Stimulated activated CD4-positive, alpha-beta T cell treated with anti-CD3 and anti-CD28 coated beads, TNF-alpha, amount 100 ng/mL, for 1 hour (primary cell): ENCODE measurements around the gene LRIG1.

Source experiments
- DNase-seq, 3 donors: peaks; one replicate each; pipeline ENCODE4 v3.0.0-alpha.2; 2020; ENCODE audit warnings: low read depth in 3 of 3, low spot score in 1 of 3

Gene LRIG1

DNA sequence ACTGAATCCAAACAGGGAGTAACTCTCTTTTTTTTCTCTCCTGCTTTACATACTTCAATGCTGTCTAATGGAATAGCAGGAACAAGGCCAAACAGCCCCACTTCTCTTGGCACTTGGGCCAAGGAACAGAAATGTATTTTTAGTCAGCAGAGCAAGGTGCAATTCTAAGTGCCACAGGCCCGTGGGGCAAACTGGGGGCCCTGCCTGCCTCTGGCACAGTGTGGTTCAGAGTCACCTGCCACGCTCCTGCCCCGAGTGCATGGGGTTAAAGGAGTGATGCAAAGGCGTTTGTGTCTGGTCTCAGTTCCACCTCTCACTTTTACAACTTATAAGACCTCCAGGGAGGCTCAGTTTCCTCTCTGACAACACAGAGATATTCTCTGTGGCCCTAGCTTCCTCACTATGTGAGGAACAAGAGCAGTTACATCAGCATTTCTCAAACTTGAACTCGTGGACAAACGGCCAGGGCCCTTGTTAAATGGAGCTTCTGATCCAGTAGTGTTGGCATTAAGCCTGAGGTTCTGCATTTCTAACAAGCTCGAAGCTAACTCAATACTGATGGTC is 51.3 kb downstream of the LRIG1 start:
- DNase-seq = no peak

DNA sequence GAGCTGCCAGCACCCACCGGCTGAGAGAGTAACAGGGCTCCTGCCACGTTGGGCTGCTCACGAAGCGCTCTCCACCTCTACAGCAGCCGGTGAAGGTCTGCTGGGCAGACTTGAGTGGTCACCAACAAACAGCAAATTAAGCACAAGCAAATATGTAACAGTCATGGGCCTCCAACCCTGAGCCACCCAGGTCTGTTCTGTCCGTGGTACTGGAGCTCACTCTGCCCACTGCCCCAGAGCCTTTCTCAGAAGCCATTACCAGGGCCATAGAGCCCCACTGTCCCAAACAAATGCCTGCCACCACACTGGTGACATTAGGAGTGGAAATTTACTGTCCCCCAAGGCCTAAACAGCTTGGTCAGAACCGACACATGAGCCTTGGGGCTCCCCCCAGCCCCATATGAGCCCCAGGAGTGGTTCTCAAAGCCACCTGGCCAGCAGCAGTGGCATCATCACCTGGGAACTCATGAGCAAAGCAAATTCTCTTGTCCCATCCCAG is 56.6 kb downstream of the LRIG1 start:
- DNase-seq = no peak

DNA sequence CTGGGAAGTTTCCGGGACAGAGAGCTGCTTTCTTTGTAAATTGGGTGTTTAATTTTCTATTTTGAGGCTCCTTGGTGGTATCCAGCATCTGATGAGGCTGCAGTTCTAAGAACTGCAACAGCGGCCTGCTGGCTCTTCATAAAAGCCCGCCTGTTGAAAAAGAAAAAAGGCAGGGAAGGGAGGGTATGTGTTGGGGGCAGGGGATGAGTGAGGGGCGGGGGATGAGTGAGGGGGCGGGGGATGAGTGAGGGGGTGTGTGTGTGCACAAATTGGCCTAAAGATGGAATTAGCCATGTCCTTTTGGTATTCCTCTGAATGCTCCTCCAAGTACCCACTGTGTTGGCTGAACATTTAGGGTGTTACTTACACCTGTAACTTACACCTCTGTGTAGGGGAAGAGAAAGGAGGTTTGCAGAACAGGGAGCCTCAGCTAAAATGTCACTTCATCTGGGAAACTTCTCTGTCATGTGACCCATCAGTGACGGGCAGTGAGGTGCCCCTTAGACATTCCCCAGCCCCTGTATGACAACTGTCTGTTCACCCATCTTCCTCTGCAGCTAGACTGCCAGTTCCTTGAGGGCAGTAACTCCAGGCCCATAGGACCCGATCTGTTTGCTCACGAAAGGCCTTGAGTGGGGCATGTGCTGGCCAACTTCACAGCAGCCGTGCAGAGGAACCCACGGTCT is 57.6 kb downstream of the LRIG1 start:
- DNase-seq = no peak

DNA sequence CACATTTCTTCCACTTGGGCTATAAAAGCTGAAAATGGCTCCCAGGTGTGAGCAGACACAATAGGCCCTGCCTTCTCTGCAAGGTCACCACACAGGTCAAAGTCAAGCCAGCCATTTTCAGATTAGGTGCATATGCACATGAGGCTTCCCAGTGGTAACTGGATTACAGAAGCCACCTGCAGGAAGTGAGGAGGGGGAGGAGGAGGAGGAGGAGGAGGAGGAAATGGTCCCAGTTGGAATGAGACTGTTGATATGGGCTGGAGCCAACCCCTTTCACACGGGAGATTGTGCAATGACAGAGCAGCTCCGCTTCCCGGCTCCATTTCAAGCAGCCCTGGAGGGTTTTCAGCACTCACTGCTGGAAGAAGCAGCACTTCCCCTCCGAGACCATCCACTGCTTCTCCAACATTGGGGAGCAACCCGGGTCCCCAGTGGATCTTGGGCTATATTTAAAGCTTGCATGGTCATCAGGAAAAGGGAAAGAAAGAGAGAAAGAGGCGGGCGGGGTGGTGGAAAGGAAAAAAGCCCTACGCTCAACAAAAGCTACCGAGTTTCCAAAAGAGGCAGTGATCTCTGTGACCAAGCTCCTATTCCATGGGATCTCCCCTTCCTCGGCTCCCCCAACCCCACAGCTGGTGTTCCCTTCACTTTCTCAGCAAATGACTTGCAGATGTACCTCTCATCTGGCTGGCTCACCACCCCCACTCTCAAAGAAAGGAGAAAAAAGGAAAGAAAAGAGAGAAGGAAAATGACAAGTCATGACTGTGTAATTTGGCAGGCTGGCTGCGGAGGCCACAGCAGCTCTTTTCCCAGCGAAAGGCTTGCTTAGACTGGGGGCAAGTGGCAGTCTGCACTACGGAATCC is 58.3 kb downstream of the LRIG1 start:
- no peak for DNase-seq

DNA sequence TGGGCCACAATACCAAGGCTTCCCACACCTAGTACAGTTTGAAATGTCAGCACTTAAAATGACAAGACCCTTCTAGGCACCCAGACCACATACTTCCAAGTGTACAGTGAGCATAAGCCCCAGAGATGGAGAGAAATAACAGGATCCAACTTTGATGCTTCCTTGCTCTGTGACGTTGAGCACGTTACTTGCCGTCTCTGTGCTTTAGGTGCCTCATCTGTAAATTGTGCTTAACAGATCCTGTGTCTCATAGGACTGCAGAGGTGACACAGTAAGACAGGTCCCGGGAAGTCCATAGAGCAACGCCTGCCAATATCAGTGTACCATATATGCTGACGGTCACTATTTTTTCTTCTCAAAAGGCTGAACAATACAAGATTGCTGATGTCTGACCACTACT is 59.1 kb downstream of the LRIG1 start:
- DNase-seq = no peak

DNA sequence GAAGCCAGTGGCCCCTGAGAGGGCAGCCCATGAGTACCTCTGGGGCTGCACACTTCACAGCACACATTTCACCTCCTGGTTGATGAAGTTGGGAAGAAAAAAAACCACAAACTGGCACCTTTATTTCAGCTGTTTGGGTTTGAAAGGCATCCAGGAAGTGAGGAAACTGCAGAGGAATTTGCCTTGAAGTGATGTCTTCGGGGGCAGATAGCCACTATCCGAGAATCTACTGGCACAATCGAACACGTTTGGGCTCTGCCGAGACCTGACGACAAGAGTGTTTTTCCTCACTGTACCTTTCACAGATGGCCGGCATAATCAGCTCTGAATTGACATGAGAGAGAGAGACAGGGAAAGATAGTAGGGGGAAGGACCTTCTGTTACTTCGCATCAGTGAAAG is 59.7 kb downstream of the LRIG1 start:
- no peak for DNase-seq

DNA sequence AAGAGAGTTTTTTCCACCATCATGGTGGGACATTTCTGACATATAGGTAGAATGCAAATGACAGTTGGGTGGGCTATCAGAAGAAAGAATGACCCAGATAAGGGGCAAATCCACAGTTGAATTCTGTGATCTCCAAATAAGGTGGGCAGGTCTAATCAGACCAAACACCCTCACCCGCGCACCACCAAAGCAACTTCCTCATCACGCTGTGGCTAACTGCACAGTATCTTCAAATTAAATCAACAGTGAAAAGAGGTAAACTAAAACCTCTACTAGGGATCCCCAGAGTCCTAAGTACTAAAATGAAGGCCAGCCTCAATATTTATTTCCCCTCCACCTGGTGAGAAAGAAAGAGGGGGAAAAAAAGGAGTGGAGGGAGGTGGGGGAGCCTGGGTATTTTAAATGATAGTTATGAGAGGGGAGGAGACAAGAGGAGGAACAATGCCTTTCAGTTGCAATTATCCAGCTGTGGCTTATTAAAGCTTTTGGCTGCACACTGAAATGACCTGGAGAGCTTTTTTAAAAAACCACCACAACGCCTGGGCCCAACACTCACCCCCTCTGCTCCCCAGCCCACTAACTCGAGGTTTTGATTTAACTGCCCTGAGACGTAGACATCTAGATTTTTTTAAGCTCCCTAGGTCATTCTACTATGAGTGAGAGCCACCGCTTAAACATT is 61.0 kb downstream of the LRIG1 start:
- DNase-seq = no peak

DNA sequence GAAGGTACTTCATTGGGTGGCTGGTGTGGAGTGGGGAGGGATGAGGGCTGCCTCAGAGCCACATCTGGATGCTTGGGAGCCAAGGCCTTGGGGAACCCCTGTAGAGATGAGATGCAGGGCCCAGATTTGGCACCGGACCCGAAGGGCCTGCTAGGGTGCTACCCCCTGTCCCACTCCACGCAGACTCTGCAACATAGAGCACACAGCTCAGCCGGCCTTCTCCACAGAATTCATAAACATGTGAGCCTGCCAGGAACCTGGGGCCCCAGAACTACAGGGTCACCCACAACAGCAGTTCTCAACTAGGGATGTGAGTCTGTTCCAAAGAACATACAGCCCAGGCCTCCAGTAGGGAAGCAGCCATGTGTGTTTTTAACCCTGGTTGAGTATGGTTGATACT is 62.8 kb downstream of the LRIG1 start:
- no peak for DNase-seq

DNA sequence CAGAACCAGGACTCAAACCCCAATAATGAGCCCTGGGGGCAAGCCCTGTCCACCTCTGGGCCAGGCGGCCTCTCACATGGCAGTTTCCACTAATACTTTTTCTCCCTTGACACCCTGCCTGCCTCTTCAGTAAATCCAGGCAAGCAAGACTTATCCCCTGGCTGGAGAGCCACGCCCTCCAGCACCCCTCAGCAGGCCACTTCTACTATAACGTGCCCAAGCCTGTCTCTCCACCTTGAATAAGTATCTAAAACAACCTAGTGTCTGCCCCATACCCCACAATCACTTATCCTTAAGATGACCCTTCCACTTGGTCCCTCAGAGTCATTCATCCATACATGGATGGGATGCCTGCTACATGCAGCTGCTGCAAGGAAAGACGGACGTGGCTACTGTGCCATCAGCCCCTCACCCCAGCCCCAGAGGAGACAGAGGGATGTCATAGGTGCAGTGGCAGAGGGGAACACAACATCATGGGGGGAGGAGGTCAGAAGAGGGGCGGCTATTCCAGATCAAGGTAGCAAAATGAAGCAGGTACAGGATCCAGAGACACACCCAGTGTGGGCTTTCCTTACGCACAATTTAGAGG is 63.4 kb downstream of the LRIG1 start:
- DNase-seq = no peak

DNA sequence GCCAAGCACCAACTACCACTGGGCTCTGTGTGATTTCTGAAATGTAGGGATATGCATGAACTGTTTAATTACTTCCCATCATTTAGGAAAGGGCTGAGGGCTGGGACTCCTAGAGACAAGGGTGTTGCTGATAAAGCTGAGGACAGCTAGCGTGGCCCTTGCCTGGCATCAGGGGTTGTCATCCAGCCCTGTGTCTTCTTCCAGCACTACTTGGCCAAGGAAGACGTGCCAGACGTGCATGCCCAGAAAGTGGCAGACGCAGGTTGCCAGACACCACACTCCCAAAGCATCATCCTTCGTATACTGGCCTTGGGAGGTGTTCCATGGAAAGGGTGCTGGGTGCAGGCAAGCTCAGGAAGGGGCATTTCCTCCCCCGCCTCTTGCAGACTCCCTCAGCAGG is 64.8 kb downstream of the LRIG1 start:
- DNase-seq = no peak

DNA sequence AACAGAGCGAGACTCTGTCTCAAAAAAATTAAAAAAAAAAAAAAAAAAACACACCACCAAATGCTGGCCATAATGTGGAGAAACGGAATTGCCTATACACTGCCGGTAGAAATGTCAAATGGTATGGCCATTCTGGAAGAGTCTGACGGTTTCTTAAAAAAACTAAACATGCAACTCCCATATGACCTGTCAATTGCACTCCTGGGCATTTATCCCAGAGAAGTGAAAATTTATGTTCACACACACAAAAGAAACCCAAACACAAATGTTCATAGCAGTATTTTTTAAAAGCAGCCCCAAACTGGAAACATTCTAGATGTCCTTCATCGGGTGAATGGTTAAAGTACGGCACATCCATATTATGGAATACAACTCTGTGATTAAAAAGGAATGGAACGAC is 66.1 kb downstream of the LRIG1 start:
- DNase-seq = no peak

DNA sequence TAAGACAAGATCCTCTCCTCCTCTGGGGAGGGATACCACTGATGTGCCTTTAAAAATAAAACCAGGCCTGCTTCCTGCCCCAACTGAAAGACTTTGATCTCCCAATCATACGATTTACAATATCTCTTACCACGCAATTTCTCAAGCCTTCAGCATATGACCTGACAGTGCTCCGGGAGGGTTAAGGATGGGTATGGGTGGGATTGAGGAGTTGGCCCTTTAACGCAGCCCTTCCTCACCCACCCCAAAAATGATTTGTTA is 67.4 kb downstream of the LRIG1 start:
- no peak for DNase-seq

DNA sequence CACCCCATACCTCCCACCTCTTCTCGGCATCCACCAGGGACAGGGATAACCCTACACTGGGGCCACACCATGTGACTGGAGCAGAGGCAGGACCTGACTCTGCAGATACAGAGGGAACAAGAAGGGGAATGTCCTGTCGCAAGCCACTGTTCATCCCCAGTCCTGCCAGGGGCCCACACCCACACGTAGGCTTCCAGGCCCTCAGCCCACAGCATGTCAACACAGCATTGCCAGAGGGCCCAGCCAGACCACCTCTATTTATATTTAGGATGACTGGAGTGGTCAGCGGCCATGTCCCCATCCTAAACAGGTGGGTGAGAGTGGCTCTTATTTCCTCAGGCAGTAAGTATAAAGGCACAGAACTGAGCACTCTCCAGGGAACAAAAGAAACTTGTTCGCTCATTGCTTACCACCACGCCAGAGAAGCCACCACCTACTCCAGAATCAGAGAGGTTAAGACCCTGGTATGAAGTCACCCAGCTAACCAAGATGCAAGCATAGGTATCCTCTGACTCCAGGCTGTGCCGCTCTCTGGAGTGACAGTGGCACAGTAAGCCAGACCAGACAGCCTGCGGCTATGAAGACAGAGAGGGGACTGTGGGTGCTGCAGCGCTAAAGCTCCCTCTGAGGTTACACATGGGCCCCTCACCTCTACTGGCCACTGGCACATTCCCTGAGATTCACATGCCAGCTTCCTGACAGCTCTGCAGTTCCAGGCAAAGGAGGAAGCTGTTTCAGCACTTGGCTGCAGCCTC is 67.9 kb downstream of the LRIG1 start:
- no peak for DNase-seq

DNA sequence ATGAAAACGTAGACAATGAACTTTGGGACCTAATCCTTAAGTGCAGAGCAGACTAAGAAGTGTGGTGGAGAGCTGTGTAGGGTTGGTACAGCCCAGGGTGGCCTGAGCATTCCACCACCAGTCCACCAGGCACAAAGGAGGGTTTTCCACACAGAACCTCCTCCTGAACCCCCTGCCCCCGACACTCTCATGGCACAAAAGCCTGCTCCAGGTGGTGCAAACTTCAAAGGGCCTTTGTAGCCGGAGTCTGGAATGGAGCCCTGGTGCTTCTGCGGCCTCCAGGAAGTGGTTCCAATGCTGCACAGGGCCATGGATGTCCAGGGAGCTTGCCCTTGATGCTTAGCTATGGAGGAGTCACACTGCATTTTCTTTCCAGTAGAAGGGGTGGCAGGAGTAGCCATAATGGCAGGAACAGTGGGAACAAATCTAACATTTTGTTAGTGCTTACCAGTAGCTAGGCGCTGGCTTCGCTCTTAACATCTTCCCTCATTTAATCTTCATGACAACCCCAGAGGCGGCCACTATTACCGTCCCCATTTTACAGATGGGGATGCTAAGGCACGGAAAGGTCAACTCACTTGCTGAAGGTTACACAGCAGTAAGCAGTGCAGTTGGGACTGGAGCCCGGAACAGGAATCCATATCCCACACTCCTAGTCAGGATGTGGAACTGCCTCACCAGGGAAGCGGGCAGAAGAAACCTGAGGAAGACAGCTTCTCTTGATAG is 68.6 kb downstream of the LRIG1 start:
- DNase-seq = no peak

DNA sequence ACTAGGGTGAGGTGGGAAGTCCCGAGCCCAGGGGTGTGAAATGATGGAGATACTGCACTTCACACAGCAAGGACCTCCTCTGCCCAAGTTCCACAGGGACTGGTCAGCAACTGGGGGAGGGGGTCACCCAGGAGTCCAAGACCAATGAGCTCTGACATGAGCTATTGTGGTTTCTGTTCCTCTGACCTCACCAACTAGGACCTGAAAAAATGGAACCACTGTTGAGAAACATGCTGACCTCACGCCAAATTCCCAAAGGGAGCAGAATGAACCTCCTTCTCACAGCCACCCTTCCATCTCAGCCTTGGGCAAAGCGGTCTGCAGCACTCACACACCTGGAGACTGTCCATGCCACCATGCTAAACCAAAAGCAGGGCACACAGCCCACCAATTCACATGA is 69.3 kb downstream of the LRIG1 start:
- DNase-seq = no peak

DNA sequence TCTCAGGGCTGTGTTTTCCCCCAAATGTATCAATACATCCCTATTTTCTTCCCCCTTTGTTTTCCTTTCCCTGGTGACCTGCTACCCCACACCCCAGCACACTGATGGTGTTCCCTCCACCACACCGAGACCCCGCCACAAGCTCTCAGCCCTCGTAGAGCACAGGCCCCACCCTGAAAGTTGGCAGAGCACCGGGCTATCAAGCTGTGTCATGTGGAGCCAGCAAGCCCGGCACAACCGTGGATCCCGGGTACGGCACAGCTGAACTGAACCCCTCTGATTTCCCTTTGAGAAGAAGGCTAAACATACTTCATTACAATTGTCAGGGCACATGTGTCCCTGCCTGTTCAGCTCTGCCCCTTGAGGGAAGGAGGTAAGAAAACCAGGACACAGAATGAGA is 69.9 kb downstream of the LRIG1 start:
- DNase-seq = no peak

DNA sequence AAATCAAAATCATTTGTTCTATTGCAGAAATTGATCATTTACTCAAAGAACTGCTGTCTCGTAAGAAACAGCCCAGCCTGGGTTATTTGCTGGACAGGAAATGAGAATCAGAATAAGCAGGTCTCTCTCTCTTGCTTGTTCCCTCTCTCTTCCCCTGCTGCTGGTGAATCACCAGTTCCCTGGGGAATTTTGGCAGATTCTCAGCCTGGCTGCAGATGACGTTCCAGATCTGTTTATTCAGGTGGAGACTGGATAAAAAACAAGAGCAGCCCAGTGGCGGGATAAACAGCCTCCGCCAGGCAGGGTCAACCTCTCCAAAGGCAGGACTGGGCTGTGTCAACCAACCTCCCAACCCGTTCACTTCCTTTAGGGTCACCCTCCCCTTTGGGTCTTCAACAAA is 72.1 kb downstream of the LRIG1 start:
- no peak for DNase-seq

DNA sequence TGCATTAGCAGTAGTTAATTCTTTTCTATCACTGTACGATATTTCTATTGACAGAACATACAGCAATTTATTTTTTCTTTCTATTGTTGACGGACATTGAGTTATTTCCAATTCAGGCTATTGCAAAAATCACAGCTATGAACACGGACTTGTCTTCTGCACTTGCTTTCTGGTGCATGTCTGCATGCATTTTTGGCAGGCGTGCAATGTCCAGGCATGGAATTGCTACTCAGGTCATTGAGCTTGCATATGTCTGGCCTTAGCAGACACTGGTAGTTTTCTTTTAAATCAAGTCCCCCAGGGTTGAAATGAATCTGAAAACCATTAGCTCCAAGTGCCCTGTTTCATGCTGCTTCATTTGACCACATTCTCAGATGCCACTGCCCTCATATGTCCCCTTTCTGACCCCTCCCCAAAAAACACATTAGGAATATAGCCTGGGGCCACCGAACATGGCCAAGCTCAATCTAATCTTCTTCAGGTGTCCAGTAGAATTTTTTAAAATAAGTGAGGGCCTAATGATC is 72.8 kb downstream of the LRIG1 start:
- no peak for DNase-seq

DNA sequence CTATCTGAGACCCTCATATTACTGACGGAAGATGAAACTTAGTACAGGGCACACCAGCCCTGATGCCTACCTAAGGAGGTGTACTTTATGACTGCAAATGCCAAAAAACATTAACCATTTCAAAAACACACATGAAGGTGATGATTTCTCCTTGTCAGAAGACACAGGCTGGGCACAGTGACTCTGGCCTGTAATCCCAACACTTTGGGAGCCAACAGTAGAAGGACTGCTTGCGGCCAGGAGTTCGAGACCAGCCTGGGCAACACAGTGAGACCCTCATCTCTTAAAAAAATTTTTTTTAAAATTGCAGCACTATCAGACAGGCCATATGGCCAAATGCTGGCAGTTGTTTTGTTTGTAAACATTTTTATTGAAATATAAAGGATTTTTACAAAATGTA is 73.5 kb downstream of the LRIG1 start:
- DNase-seq = no peak

DNA sequence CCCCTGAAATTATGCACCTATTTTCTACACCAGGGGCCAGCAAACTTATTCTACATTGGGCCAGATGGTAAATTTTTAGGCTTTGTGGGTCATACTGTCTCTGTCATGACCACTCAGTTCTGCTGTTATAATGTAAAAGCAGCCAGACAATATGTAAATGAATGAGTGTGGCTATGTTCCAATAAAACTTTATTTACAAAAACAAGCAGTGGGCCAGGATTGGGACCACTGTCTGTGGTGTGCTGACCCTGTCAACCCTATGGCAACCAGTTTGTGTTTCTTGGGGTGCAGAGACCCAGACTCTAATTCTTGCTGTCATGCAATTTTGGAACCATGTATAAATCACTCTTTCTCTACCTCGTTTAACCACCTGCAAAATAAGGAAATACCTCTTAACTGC is 74.7 kb downstream of the LRIG1 start:
- no peak for DNase-seq
